Endodermal cell (in vitro differentiated cells): Measurements from ENCODE around the gene MIPOL1. TPM values are rescaled to one million over a fixed set of nuclear protein-coding genes. Genes with fewer than 3 reads are reported as not detected.
"Not testable (repeated sequence)": the region's sequence is repeated elsewhere in the genome, so short reads cannot be mapped to it uniquely, and the experiment has no call there.

Source experiments
- DNase-seq: peaks from one replicate; pipeline ENCODE4 v3.0.0-alpha.2; 2017
- H3K27ac ChIP-seq: 2 replicates; pipeline ENCODE4 v1.5.1; 2013; ENCODE audit warnings: mild to moderate bottlenecking, low read depth, low read length, moderate library complexity
- H3K27me3 ChIP-seq: 2 replicates; pipeline ENCODE4 v1.6.1; 2013; ENCODE audit warnings: mild to moderate bottlenecking, low read length, moderate library complexity; ENCODE audit not compliant: insufficient read depth, control insufficient read depth, poor library complexity, severe bottlenecking
- H3K36me3 ChIP-seq: 2 replicates; pipeline ENCODE4 v1.7.0; 2013; ENCODE audit warnings: mild to moderate bottlenecking, low read length, moderate library complexity; ENCODE audit not compliant: control insufficient read depth, insufficient read depth
- H3K4me1 ChIP-seq: one replicate; pipeline ENCODE4 v1.7.0; 2013; ENCODE audit warnings: low read length; ENCODE audit not compliant: control insufficient read depth, insufficient read depth
- H3K4me3 ChIP-seq: 2 replicates; pipeline ENCODE4 v1.5.1; 2013; ENCODE audit warnings: mild to moderate bottlenecking, low read length, moderate library complexity
- H3K9ac ChIP-seq: 2 replicates; pipeline ENCODE4 v1.6.1; 2013; ENCODE audit warnings: mild to moderate bottlenecking, low read length, moderate library complexity; ENCODE audit not compliant: poor library complexity, severe bottlenecking; ENCODE audit errors: extremely low read depth
- H3K9me3 ChIP-seq: 2 replicates; pipeline ENCODE4 v1.6.1; 2013; ENCODE audit warnings: mild to moderate bottlenecking, low read length, moderate library complexity; ENCODE audit not compliant: control insufficient read depth
- H3K27ac Mint-ChIP-seq: 2 replicates; pipeline ENCODE4 v1.8.0; 2020; ENCODE audit warnings: mixed read lengths
- H3K27me3 Mint-ChIP-seq: 2 replicates; pipeline ENCODE4 v1.8.0; 2021; ENCODE audit warnings: mild to moderate bottlenecking, mixed read lengths; ENCODE audit not compliant: insufficient read depth
- H3K36me3 Mint-ChIP-seq: 2 replicates; pipeline ENCODE4 v1.8.0; 2020; ENCODE audit warnings: low read depth, mixed read lengths
- H3K4me1 Mint-ChIP-seq: 2 replicates; pipeline ENCODE4 v1.8.0; 2020; ENCODE audit warnings: mixed read lengths
- H3K4me3 Mint-ChIP-seq: 2 replicates; pipeline ENCODE4 v1.8.0; 2020; ENCODE audit warnings: mild to moderate bottlenecking, moderate library complexity, mixed read lengths
- H3K9me3 Mint-ChIP-seq: 2 replicates; pipeline ENCODE4 v1.8.0; 2020; ENCODE audit warnings: mild to moderate bottlenecking, mixed read lengths
- CTCF ChIP-seq: fragments of 200-600 bp; sonication (generic); conservative IDR thresholded peaks from 2 replicates; pipeline ENCODE4 v1.5.0; 2021; ENCODE audit warnings: antibody characterized with exemption, mild to moderate bottlenecking
- WGBS, 2 experiments: methylation state at CpG; one replicate each; pipeline versions ENCODE4 v1.1.5 to v1.1.7; 2013; ENCODE audit warnings: missing lambda C conversion rate in 2 of 2, mixed read lengths in 1 of 2; ENCODE audit not compliant: insufficient coverage in 1 of 2, insufficient read length in 1 of 2; 5-methylcytosine and 5-hydroxymethylcytosine counted together
- total RNA-seq, 2 donors: library from RNA; stranded (reverse); fragmentation: NEBNext Ultra II Directional in 1 of 2; extraction: Animal tissue kit (Norgen Biotek cat#: 25700) in 1 of 2; gene quantifications; 2 replicates in 1 of 2; 3 replicates in 1 of 2; pipeline ENCODE4 v1.2.1, GENCODE V29; 2021

The MIPOL1 gene
- total RNA-seq, 2 donors from 2014 or later, result 22.0 to 28.5 TPM

GRCh38 chr14:37181441-37181840, 16.3 kb upstream of the MIPOL1 start:
- Histone ChIP-seq H3K36me3 (no peaks in the 10 kb centered on the region), H3K9me3 (no peaks in the 10 kb centered on the region), H3K9ac (no peak overlapping the region), H3K27me3 (no peaks in the 10 kb centered on the region), H3K4me3 (no peak overlapping the region), H3K27ac (no peak overlapping the region), H3K4me1 (no peaks in the 10 kb centered on the region)
- Mint-ChIP-seq H3K27me3 (peaks cover 1% of the 10 kb centered on the region), H3K4me3 (no peak overlapping the region), H3K27ac (no peak overlapping the region), H3K36me3 (no peaks in the 10 kb centered on the region), H3K9me3 (no peaks in the 10 kb centered on the region), H3K4me1 (no peaks in the 10 kb centered on the region)
- DNase-seq, result no peak
- WGBS, 2 experiments, result 97 to 100% methylated on average over 4 to 5 of the region's 6 CpGs
- no peak for TF ChIP-seq CTCF

- not testable (repeated sequence) for H3K36me3 ChIP-seq, H3K4me3 Mint-ChIP-seq, H3K27me3 ChIP-seq, H3K27me3 Mint-ChIP-seq, H3K36me3 Mint-ChIP-seq, H3K9me3 ChIP-seq, H3K9ac ChIP-seq, DNase-seq, H3K27ac Mint-ChIP-seq, H3K27ac ChIP-seq, H3K4me1 ChIP-seq, H3K4me3 ChIP-seq, H3K9me3 Mint-ChIP-seq, H3K4me1 Mint-ChIP-seq
- 90 to 96% methylated on average over 3 to 7 of the region's 8 CpGs for WGBS, 2 experiments
Measured at GRCh38 chr14:37184520-37184919, 13.2 kb upstream of the MIPOL1 start.

GRCh38 chr14:37185670-37186069, 12.1 kb upstream of the MIPOL1 start:
- H3K9ac ChIP-seq, result no peak overlapping the region
- H3K4me1 Mint-ChIP-seq, result no peaks in the 10 kb centered on the region
- H3K4me1 ChIP-seq, result no peaks in the 10 kb centered on the region
- no peak overlapping the region for H3K27ac ChIP-seq
- peaks cover 7% of the 10 kb centered on the region for H3K27me3 Mint-ChIP-seq
- no peak overlapping the region for H3K27ac Mint-ChIP-seq
- H3K4me3 ChIP-seq, result no peak overlapping the region
- H3K9me3 Mint-ChIP-seq, result no peaks in the 10 kb centered on the region
- no peaks in the 10 kb centered on the region for H3K36me3 ChIP-seq
- H3K4me3 Mint-ChIP-seq, result no peak overlapping the region
- no peak for TF ChIP-seq CTCF
- no peaks in the 10 kb centered on the region for H3K36me3 Mint-ChIP-seq
- H3K9me3 ChIP-seq, result no peaks in the 10 kb centered on the region
- H3K27me3 ChIP-seq, result no peaks in the 10 kb centered on the region
- no peak for DNase-seq

- H3K9ac ChIP-seq, result no peak overlapping the region
- H3K4me3 Mint-ChIP-seq, result no peak overlapping the region
- no peaks in the 10 kb centered on the region for H3K36me3 ChIP-seq
- TF ChIP-seq CTCF, result no peak
- H3K27ac Mint-ChIP-seq, result no peak overlapping the region
- H3K9me3 Mint-ChIP-seq, result no peaks in the 10 kb centered on the region
- no peak for DNase-seq
- no peaks in the 10 kb centered on the region for H3K36me3 Mint-ChIP-seq
- H3K27me3 ChIP-seq, result no peaks in the 10 kb centered on the region
- no peaks in the 10 kb centered on the region for H3K4me1 Mint-ChIP-seq
- H3K27me3 Mint-ChIP-seq, result peaks cover 18% of the 10 kb centered on the region
- H3K4me3 ChIP-seq, result no peak overlapping the region
- 100% methylated on average over 1 of the region's 1 CpG for WGBS, 2 experiments
- H3K9me3 ChIP-seq, result no peaks in the 10 kb centered on the region
- H3K4me1 ChIP-seq, result no peaks in the 10 kb centered on the region
- H3K27ac ChIP-seq, result no peak overlapping the region
Measured at GRCh38 chr14:37186865-37187264, 10.9 kb upstream of the MIPOL1 start.
